Lower leg skin (tissue), 4 donors: ENCODE measurements around the gene CTIF. TPM values are rescaled to one million over a fixed set of nuclear protein-coding genes. Genes with fewer than 3 reads are reported as not detected.

ENCODE experiments used
- DNase-seq, 2 donors: peaks; one replicate each; pipeline ENCODE4 v3.0.0-alpha.2; 2019; ENCODE audit warnings: low spot score in 2 of 2
- H3K4me3 ChIP-seq: fragments of 200-600 bp; sonication (generic); 2 replicates; pipeline ENCODE4 v1.5.1; 2017; ENCODE audit warnings: mild to moderate bottlenecking, low read depth; ENCODE audit not compliant: poor library complexity, severe bottlenecking
- POLR2A ChIP-seq, 2 donors: fragments of 450-650 bp; IDR thresholded peaks; one replicate each; pipeline ENCODE4 v1.6.1; 2016 to 2017; ENCODE audit warnings: antibody characterized with exemption in 2 of 2, mild to moderate bottlenecking in 1 of 2, moderate library complexity in 1 of 2
- WGBS, 2 donors: methylation state at CpG; one replicate each; pipeline ENCODE4 v1.1.5; 2018; 5-methylcytosine and 5-hydroxymethylcytosine counted together
- intact Hi-C: fragments of 100-400 bp; cut with DNase I; formaldehyde crosslinking; loops from one replicate; pipeline ENCODE4 v1.15.0; 2023; ENCODE audit warnings: low total_unique reads
- total RNA-seq, 4 donors: library from RNA; depleted of rRNA; stranded (reverse); fragments of >200 nt; gene quantifications; one replicate each; pipeline ENCODE4 v1.1.0, GENCODE V29; 2016
- TF ChIP-seq, protein P1 (sequence below), 3 donors: fragments of 450-650 bp; IDR thresholded peaks; one replicate each; pipeline ENCODE4 v1.5.1; 2016; ENCODE audit warnings: antibody characterized with exemption in 3 of 3, mild to moderate bottlenecking in 3 of 3, moderate library complexity in 2 of 3

CTIF gene
- total RNA-seq, 4 donors from 2014 or later: 22.6 to 44.0 (median 30.2) TPM

DNA sequence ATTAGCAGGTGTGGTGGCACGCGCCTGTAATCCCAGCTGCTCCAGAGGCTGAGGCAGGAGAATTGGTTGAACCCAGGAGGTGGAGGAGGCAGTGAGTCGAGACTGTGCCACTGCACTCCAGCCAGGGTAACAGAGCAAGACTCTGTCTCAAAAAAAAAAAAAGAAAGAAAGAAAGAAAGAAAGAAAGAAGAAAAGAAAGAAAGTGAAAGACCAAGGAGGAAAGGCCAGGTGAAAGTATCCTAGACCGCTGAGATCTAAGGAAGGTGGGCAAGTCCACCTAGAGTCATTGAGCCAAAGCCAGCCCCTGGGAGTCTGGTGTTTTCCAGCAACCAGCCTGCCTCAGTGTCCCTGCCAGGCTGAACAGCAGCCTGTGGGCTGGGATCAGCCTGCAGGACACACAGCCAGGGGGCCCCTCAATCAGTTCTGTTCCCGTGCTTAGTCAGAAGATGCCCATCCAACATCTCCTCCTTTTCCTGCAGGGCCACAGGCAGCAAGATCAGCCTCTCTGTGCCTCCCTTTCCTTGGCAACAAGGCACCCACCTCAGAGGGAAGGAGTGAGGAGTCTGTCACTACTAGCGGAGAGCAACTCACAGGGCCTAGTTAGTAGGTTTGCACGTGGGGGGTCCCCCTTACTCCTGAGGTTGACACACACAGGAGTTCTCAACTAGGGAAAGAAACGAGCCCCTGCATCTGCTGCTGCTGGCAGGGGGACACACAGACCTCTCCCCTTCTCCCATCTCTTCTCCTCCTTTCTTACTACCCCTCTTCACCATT lies 347.9 kb downstream of the CTIF start:
- no peak for TF ChIP-seq POLR2A (IDR thresholded peaks at IDR 0.05)
- TF ChIP-seq, protein P1, sequence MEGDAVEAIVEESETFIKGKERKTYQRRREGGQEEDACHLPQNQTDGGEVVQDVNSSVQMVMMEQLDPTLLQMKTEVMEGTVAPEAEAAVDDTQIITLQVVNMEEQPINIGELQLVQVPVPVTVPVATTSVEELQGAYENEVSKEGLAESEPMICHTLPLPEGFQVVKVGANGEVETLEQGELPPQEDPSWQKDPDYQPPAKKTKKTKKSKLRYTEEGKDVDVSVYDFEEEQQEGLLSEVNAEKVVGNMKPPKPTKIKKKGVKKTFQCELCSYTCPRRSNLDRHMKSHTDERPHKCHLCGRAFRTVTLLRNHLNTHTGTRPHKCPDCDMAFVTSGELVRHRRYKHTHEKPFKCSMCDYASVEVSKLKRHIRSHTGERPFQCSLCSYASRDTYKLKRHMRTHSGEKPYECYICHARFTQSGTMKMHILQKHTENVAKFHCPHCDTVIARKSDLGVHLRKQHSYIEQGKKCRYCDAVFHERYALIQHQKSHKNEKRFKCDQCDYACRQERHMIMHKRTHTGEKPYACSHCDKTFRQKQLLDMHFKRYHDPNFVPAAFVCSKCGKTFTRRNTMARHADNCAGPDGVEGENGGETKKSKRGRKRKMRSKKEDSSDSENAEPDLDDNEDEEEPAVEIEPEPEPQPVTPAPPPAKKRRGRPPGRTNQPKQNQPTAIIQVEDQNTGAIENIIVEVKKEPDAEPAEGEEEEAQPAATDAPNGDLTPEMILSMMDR (IDR thresholded peaks at IDR 0.05): no peak
- peak in 1 of 2 donors; percentile 65 for DNase-seq
- intact Hi-C loops: no loop called here
- WGBS, 2 donors: 88 to 91% methylated on average over 7 to 8 of the region's 8 CpGs
- H3K4me3 ChIP-seq: no peak overlapping the region

DNA sequence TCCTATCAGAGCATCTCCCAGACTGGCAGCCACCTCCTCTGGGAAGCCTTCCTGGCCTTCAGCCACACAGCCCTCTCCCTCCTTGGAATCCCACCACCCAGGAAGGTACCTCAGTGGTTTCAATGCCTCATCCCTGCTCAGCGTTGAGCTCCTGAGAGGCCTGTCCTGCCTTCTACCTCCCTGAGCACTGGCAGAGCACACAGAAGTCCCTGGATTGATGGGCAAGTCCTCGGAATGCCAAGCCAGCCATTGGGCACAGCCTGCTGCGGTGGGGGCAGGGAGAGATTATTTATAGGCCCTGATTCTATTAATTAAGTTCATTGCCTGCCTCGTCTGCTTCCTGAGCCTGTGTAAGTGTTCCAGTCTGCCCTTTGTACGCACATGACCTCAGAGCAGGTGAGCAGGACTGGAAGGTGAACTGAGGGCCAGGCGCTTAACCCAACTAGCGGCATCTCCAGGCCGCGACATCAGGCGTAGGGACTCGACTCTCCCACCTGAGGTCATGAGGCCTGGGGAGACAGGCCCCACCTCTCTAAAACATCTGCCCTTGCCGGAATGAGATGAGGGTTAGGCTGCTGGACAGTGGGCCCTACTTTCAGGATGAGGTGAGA lies 348.6 kb downstream of the CTIF start:
- no peak overlapping the region for H3K4me3 ChIP-seq
- intact Hi-C loops: no loop called here
- peak in 1 of 2 donors; percentile 36 for DNase-seq
- 92 to 95% methylated on average over 11 to 12 of the region's 12 CpGs for WGBS, 2 donors
- TF ChIP-seq POLR2A (IDR thresholded peaks at IDR 0.05): no peak
- TF ChIP-seq, protein P1 (IDR thresholded peaks at IDR 0.05): no peak

DNA sequence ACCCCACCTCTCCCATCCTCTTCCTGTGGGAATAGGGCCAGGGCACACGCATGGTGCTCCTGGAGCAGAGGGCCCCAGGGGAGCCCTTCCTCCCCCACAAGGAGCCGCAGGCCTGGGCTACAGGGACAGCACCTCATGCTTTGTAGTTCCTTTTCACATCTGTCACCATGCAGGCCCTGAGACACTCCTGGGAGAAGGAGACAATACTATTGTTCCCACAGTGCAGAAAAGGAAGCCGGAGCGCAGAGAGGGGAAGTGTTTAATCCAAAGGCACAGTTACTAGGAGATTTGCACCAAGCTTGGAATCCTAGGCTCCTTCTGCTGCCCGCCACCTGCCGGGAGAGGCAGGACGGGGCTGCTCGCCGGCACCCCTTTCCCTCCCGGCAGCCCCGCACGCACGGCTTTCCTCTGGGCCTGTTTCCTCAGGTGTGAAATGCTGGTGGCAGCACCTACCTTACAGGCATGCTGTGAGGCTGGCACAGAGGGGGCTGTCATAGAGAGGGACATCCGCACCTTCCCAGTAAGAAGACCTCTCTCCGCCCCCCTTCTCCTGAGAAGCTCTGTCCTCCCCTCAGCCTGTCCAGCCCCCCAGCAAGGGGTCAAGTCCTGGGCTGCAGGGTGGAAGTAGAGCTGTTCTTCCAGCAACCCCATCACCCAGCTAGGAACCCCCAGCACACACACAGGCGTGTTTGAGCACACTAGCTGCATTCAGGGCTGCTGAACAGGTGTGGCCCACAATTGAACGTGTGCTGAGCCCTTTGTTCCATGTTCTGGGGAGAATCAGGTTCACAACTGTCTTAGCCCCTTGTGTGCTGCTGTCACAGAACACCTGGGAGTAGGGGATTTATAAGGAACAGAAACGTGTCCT lies 349.3 kb downstream of the CTIF start:
- intact Hi-C loops: no loop called here
- TF ChIP-seq, protein P1 (IDR thresholded peaks at IDR 0.05): no peak
- TF ChIP-seq POLR2A (IDR thresholded peaks at IDR 0.05): no peak
- DNase-seq: peak in 1 of 2 donors; percentile 62
- WGBS, 2 donors: 90 to 91% methylated on average over 17 to 18 of the region's 18 CpGs
- H3K4me3 ChIP-seq: no peak overlapping the region

DNA sequence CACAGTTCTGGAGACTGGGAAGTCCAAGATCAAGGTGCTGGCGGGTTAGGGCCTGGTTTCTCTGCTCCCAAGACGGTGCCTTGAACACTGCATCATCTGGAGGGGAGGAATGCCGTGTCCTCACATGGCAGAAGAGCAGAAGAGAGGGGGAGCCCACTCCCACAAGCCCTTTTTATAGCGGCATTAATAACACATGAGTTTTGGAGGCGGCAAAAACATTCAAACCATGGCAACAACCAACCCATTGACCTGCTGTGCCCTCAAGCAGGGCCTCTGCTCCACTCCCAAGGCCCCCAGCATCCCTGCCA lies 349.9 kb downstream of the CTIF start:
- no peak overlapping the region for H3K4me3 ChIP-seq
- whole genome bisulfite sequencing, 2 donors: 90 to 95% methylated on average over 5 of the region's 5 CpGs
- peak in 1 of 2 donors; percentile 49 for DNase-seq
- no peak for TF ChIP-seq POLR2A (IDR thresholded peaks at IDR 0.05)
- TF ChIP-seq, protein P1 (IDR thresholded peaks at IDR 0.05): no peak
- intact Hi-C loops: no loop called here

DNA sequence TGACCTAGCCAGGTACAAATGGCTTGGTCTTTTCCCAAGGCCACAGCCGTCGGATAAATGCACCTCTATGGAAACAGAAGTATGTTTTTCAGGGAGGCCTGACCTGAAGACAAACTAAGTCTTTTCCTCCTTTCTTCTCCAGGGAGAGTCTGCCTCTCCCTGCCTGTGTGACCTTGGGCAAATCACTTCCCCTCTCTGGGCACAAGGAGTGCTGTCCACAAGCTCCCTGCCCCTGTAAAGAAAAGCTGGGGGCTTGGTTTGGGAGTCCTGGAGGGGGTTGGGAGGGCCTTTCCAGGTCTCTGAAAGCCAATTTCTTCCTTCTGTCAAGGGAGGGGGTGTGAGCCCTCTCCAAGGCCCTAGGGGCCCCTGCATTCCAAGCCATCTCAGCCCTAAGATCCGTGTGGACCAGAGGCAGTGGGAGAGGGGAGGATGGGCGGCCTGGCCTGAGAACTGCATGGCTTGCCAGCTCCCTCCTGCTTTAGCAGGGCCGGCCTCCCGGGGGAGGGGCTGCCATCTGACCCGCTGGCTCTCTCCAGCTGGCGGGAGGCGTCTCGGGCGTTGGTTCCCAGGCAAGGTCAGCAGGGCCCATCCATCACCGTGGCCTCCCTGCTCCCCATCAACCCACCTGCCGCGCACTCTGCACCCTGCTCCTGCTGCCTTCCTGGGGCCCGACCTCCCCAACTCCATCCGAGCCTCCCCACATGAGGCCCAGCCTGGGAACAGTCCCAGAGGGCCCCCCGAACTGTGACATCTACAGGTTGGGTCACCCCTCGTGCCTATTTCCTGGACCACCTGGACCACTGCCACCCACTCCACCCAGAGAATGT lies 350.5 kb downstream of the CTIF start:
- peak in 1 of 2 donors; percentile 81 for DNase-seq
- intact Hi-C loops: no loop called here
- no peak overlapping the region for H3K4me3 ChIP-seq
- 85 to 88% methylated on average over 16 to 18 of the region's 18 CpGs for WGBS, 2 donors
- no peak for TF ChIP-seq POLR2A (IDR thresholded peaks at IDR 0.05)
- TF ChIP-seq, protein P1 (IDR thresholded peaks at IDR 0.05): no peak
